ENCODE data around the gene MFN2. TPM values are rescaled to one million over a fixed set of nuclear protein-coding genes. Genes with fewer than 3 reads are reported as not detected.

Gene MFN2
- total and polyA plus RNA-seq, 2 experiments from 2014 or later, result 15.1 to 40.4 TPM

GRCh38 chr1:12037486-12038355 lies 57.5 kb downstream of the MFN2 start (continued):
- TF ChIP-seq EZH2 (IDR thresholded peaks at IDR 0.05; ENCODE audit: low read depth, unreplicated experiment), result no peak
- TF ChIP-seq CTCF (conservative IDR thresholded peaks at IDR 0.05; ENCODE audit: low read depth in 2 of 2), result no peak
- TF ChIP-seq ZNF462 (CRISPR knock-in tag; IDR thresholded peaks at IDR 0.05), result no peak

- Mint-ChIP-seq H3K4me1 (no peaks in the 10 kb centered on the region), H3K27me3 (ENCODE audit: insufficient read depth, low read depth, poor library complexity) (peaks cover 11% of the 10 kb centered on the region), H3K27ac (no peak overlapping the region), H3K36me3 (ENCODE audit: low read depth) (no peaks in the 10 kb centered on the region), H3K4me3 (no peak overlapping the region), H3K9me3 (peaks cover 4% of the 10 kb centered on the region; the same call in 1 of the 3 replicates)
- no peak for ATAC-seq
- Histone ChIP-seq H3K79me2 (replicated peaks; ENCODE audit: insufficient read depth) (no peaks in the 10 kb centered on the region), H3K4me3 (no peak overlapping the region), H3K27ac (ENCODE audit: low read depth) (no peak overlapping the region), H3K9me2 (ENCODE audit: insufficient read depth) (no peaks in the 10 kb centered on the region), H3K4me1 (ENCODE audit: insufficient read depth) (no peaks in the 10 kb centered on the region), H3K4me2 (no peak overlapping the region), H3K36me3 (ENCODE audit: insufficient read depth) (no peaks in the 10 kb centered on the region), H3F3A (replicated peaks; ENCODE audit: low read depth) (no peaks in the 10 kb centered on the region), H3K27me3 (ENCODE audit: insufficient read depth) (no peaks in the 10 kb centered on the region), H2AFZ (no peak overlapping the region), H4K20me1 (replicated peaks; ENCODE audit: insufficient read depth) (no peaks in the 10 kb centered on the region; the same call in 1 of the 2 replicates)
- no peak for DNase-seq (ENCODE audit: low spot score)
- TF ChIP-seq JUNB (IDR thresholded peaks at IDR 0.05; ENCODE audit: unreplicated experiment), result no peak
- TF ChIP-seq ZNF114 (CRISPR knock-in tag; IDR thresholded peaks at IDR 0.05), result no peak
- no peak for TF ChIP-seq EZH2phosphoT487 (IDR thresholded peaks at IDR 0.05; ENCODE audit: unreplicated experiment)
- no peak for TF ChIP-seq POLR2AphosphoS5 (IDR thresholded peaks at IDR 0.05; ENCODE audit: low read depth)
- TF ChIP-seq REST (IDR thresholded peaks at IDR 0.05; ENCODE audit: unreplicated experiment), result no peak
- no peak for TF ChIP-seq STAT1 (IDR thresholded peaks at IDR 0.05; ENCODE audit: unreplicated experiment)
- no peak for TF ChIP-seq ZNF331 (CRISPR knock-in tag; IDR thresholded peaks at IDR 0.05; ENCODE audit: low read depth)
- TF ChIP-seq CREB1 (CRISPR knock-in tag; IDR thresholded peaks at IDR 0.05; ENCODE audit: low read depth), result no peak
- no peak for TF ChIP-seq EZH2 (IDR thresholded peaks at IDR 0.05; ENCODE audit: low read depth, unreplicated experiment)
These were observed 58.3 kb downstream of the MFN2 start for GRCh38 chr1:12038356-12039163.
